Left lung (tissue), 10 donors: ENCODE measurements around the gene OIT3. TPM values are rescaled to one million over a fixed set of nuclear protein-coding genes. Genes with fewer than 3 reads are reported as not detected.

Experiments
- ATAC-seq: fragments of 200-7000 bp; cut with Tn5 transposase; one replicate; pipeline ENCODE4 v1.9.1; 2020; ENCODE audit warnings: moderate library complexity
- DNase-seq, 4 donors: peaks; one replicate each; pipeline ENCODE4 v3.0.0-alpha.2; 2013 to 2020
- H3K27ac ChIP-seq, 2 donors: fragments of 200-600 bp; sonication (generic) in 1 of 2; one replicate each; pipeline versions ENCODE4 v1.5.0 to v1.8.0; 2020 to 2021
- H3K27me3 ChIP-seq, 2 donors: fragments of 200-600 bp; sonication (generic) in 1 of 2; one replicate each; pipeline versions ENCODE4 v1.5.0 to v1.8.0; 2020 to 2021
- H3K36me3 ChIP-seq, 2 donors: fragments of 200-600 bp; sonication (generic) in 1 of 2; one replicate each; pipeline versions ENCODE4 v1.5.0 to v1.8.0; 2020 to 2021
- H3K4me1 ChIP-seq, 2 donors: fragments of 200-600 bp; one replicate each; pipeline ENCODE4 v1.8.0; 2021
- H3K4me3 ChIP-seq, 2 donors: fragments of 200-600 bp; sonication (generic) in 1 of 2; one replicate each; pipeline versions ENCODE4 v1.5.0 to v1.8.0; 2020 to 2021; ENCODE audit warnings: mild to moderate bottlenecking in 1 of 2
- H3K9me3 ChIP-seq, 2 donors: fragments of 200-600 bp; sonication (generic) in 1 of 2; one replicate each; pipeline versions ENCODE4 v1.5.0 to v1.8.0; 2020 to 2021
- intact Hi-C, 2 donors: fragments of 100-400 bp; cut with DNase I; formaldehyde crosslinking; loops; one replicate each; pipeline versions ENCODE4 v1.11.2 to v1.14.2; 2022
- polyA plus RNA-seq, 6 donors: library from polyadenylated mRNA; unstranded; fragments of 120-200 nt; gene quantifications; one replicate each; pipeline ENCODE4 v1.2.1, GENCODE V29; 2013; ENCODE audit not compliant: insufficient read length in 6 of 6
- total RNA-seq, 2 donors: library from RNA; stranded (reverse); fragmentation: NEBNext Ultra II Directional; extraction: Animal tissue kit (Norgen Biotek cat#: 25700); gene quantifications; one replicate each; pipeline ENCODE4 v1.2.1, GENCODE V29; 2021
- TF ChIP-seq, protein P1 (sequence below), 2 donors: fragments of 200-600 bp; sonication (generic) in 1 of 2; IDR thresholded peaks; one replicate each; pipeline versions ENCODE4 v1.5.0 to v1.8.0; 2021; ENCODE audit warnings: antibody characterized with exemption in 2 of 2
- donor health status: DM: no; HTN: yes; CAD: no.
- donor health status: DM: no; HTN: no; CAD: no.

OIT3 gene
- total and polyA plus RNA-seq, 8 donors: 0.21 to 1.4 (median 1.00) TPM; not detected in 1

DNA sequence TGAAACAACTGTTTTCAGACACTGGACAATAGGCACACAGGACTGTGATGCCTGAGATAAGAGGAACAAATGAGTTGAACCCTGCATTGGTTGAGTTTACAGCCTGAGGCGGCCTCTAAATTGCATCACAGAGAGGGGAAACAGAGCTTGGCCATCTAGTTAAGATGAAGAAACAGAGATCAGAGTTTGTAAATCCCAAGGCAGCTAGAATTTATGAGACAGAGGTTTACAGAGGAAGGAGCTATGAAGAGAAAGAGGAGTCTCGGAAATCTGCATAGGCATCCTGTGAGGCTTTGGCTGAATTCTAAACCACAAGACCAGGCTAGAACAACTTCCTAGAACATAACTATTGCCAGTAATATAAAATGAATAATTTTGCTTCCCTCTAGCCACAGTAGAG, 41.0 kb upstream of the OIT3 start:
- Histone ChIP-seq H3K27ac (peak overlapping the region in 1 of 2 donors; percentile 6), H3K27me3 (no peaks in the 10 kb centered on the region), H3K36me3 (no peaks in the 10 kb centered on the region), H3K4me3 (no peak overlapping the region), H3K4me1 (no peaks in the 10 kb centered on the region), H3K9me3 (no peaks in the 10 kb centered on the region)
- DNase-seq (no peak), ATAC-seq (no peak)
- TF ChIP-seq, protein P1, sequence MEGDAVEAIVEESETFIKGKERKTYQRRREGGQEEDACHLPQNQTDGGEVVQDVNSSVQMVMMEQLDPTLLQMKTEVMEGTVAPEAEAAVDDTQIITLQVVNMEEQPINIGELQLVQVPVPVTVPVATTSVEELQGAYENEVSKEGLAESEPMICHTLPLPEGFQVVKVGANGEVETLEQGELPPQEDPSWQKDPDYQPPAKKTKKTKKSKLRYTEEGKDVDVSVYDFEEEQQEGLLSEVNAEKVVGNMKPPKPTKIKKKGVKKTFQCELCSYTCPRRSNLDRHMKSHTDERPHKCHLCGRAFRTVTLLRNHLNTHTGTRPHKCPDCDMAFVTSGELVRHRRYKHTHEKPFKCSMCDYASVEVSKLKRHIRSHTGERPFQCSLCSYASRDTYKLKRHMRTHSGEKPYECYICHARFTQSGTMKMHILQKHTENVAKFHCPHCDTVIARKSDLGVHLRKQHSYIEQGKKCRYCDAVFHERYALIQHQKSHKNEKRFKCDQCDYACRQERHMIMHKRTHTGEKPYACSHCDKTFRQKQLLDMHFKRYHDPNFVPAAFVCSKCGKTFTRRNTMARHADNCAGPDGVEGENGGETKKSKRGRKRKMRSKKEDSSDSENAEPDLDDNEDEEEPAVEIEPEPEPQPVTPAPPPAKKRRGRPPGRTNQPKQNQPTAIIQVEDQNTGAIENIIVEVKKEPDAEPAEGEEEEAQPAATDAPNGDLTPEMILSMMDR (IDR thresholded peaks at IDR 0.05): no peak
- intact Hi-C loops: no loop called here

DNA sequence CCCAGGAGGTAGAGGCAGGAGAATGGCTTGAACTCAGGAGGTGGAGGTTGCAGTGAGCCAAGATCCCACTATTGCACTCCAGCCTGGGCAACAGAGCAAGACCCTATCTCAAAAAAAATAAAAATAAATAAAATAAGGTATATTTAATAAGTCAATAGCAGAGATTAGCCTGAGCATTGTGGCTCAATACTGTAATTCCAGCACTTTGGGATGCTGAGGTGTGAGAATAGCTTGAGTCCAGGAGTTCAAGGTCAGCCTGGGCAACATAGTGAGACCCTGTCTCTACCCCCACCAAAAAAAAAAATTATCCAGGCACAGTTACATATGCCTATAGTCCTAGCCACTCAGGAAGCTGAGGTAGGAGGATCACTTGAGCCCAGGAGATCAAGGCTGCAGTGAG, 38.4 kb upstream of the OIT3 start:
- TF ChIP-seq, protein P1 (IDR thresholded peaks at IDR 0.05): no peak
- H3K4me3 ChIP-seq: no peak overlapping the region
- DNase-seq: no peak
- no peak for ATAC-seq
- no peaks in the 10 kb centered on the region for H3K4me1 ChIP-seq
- intact Hi-C loops: no loop called here
- no peaks in the 10 kb centered on the region for H3K27me3 ChIP-seq
- H3K36me3 ChIP-seq: peaks cover 0 to 5% of the 10 kb centered on the region in 2 donors
- H3K9me3 ChIP-seq: no peaks in the 10 kb centered on the region
- no peak overlapping the region for H3K27ac ChIP-seq

DNA sequence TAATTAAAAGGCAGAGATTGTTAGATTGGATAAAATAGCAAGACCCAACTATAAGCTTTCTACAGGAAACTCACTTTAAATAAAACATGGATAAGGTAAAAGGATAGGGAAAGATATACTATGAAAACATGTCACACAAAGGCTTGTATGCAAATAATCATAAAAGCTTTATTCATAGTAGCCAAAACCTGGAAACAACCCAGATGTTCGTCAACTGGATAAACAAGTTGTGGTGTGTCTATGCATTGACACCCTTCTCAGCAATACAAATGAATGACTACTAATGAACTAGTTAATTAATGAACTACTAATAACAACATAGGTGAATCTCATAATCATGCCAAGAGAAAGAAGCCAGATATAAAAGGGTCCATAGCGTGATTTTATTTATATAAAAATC, 37.7 kb upstream of the OIT3 start:
- Histone ChIP-seq H3K27ac (no peak overlapping the region), H3K4me3 (no peak overlapping the region), H3K27me3 (no peaks in the 10 kb centered on the region), H3K36me3 (peaks cover 0 to 8% of the 10 kb centered on the region in 2 donors), H3K4me1 (no peaks in the 10 kb centered on the region), H3K9me3 (no peaks in the 10 kb centered on the region)
- no peak for DNase-seq
- intact Hi-C loops: no loop called here
- ATAC-seq: no peak
- TF ChIP-seq, protein P1 (IDR thresholded peaks at IDR 0.05): no peak

DNA sequence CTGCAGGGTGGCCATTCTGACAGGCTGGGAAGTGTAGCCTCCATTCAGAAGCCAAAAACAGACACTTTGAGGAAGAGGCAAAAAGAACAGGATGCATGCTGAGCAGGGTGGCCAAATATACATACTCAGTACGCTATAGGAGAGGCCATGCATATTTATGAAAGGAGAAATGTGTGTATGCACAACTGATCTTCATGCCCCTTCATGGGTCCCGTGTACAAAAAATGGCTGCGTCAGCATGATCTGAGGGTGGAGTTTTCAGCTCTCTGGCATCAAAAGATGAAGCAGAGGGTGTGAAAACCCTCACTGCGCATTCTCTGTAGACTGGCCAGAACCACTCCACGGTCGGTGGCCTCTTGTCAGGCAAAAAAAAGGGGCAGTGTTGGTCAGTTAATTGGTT, 35.5 kb upstream of the OIT3 start:
- ATAC-seq (no peak), DNase-seq (no peak)
- Histone ChIP-seq H3K9me3 (no peaks in the 10 kb centered on the region), H3K4me1 (no peaks in the 10 kb centered on the region), H3K27me3 (no peaks in the 10 kb centered on the region), H3K4me3 (no peak overlapping the region), H3K27ac (no peak overlapping the region), H3K36me3 (peaks cover 0 to 25% of the 10 kb centered on the region in 2 donors)
- intact Hi-C loops: no loop called here
- TF ChIP-seq, protein P1 (IDR thresholded peaks at IDR 0.05): no peak

DNA sequence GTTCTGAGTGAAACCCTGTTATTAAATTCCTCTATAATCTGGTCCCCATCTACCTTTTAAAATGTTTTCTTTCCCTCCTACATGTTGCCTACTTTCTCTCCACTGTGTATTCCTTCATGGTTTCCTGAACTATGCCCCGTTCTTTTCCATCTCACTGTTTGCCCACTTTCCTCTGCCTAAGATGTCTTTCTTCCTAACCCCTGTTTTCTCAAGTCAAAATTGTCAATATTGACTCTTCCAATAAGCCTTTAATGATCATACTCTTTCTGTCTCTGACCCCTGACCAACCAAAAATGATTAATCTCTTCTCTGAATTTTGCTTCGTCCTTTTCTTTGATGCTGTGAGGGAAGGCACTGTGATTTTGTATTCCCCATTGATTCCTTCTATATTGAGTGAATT, 30.6 kb upstream of the OIT3 start:
- Histone ChIP-seq H3K4me3 (no peak overlapping the region), H3K9me3 (no peaks in the 10 kb centered on the region), H3K27me3 (no peaks in the 10 kb centered on the region), H3K27ac (no peak overlapping the region), H3K4me1 (no peaks in the 10 kb centered on the region), H3K36me3 (peaks cover 0 to 30% of the 10 kb centered on the region in 2 donors)
- intact Hi-C loops: no loop called here
- ATAC-seq (no peak), DNase-seq (no peak)
- TF ChIP-seq, protein P1 (IDR thresholded peaks at IDR 0.05): no peak
